Stimulated activated CD4-positive, alpha-beta T cell treated with anti-CD3 and anti-CD28 coated beads, TNF-alpha, amount 100 ng/mL, for 4 hours (primary cell): Measurements from ENCODE around the gene ARHGAP24.
"Not testable (repeated sequence)": the region's sequence is repeated elsewhere in the genome, so short reads cannot be mapped to it uniquely, and the experiment has no call there.

Experiments
- DNase-seq, 3 experiments: peaks; one replicate each; pipeline ENCODE4 v3.0.0-alpha.2; 2020; ENCODE audit warnings: low read depth in 3 of 3

The ARHGAP24 gene

GRCh38 chr4:85650908-85651307 is 176.0 kb downstream of the ARHGAP24 start:
- DNase-seq, result no peak

- DNase-seq, result no peak
Measured at GRCh38 chr4:85656759-85657505, 182.0 kb downstream of the ARHGAP24 start.

- no peak for DNase-seq
Measured at GRCh38 chr4:85658766-85659439, 184.0 kb downstream of the ARHGAP24 start.

GRCh38 chr4:85659610-85660218 is 184.8 kb downstream of the ARHGAP24 start:
- DNase-seq, result no peak

GRCh38 chr4:85666625-85667024 is 191.7 kb downstream of the ARHGAP24 start:
- not testable (repeated sequence) for DNase-seq

- no peak for DNase-seq
Measured at GRCh38 chr4:85669204-85669603, 194.3 kb downstream of the ARHGAP24 start.

GRCh38 chr4:85669992-85670548 is 195.1 kb downstream of the ARHGAP24 start:
- no peak for DNase-seq

- no peak for DNase-seq
Measured at GRCh38 chr4:85671120-85671519, 196.2 kb downstream of the ARHGAP24 start.

- no peak for DNase-seq
Measured at GRCh38 chr4:85672116-85672515, 197.2 kb downstream of the ARHGAP24 start.

GRCh38 chr4:85672959-85673358 is 198.0 kb downstream of the ARHGAP24 start:
- no peak for DNase-seq

- DNase-seq, result no peak
Measured at GRCh38 chr4:85673540-85673939, 198.6 kb downstream of the ARHGAP24 start.

- DNase-seq, result no peak
Measured at GRCh38 chr4:85675076-85676049, 200.4 kb downstream of the ARHGAP24 start.

GRCh38 chr4:85676050-85676425 is 201.1 kb downstream of the ARHGAP24 start:
- no peak for DNase-seq

- DNase-seq, result no peak
Measured at GRCh38 chr4:85676850-85677590, 202.1 kb downstream of the ARHGAP24 start.

GRCh38 chr4:85681221-85681657 is 206.3 kb downstream of the ARHGAP24 start:
- no peak for DNase-seq

- DNase-seq, result no peak
Measured at GRCh38 chr4:85681921-85682320, 207.0 kb downstream of the ARHGAP24 start.

- no peak for DNase-seq
Measured at GRCh38 chr4:85682391-85682790, 207.4 kb downstream of the ARHGAP24 start.

GRCh38 chr4:85684676-85685075 is 209.7 kb downstream of the ARHGAP24 start:
- DNase-seq, result no peak

GRCh38 chr4:85686398-85686797 is 211.4 kb downstream of the ARHGAP24 start:
- no peak for DNase-seq

GRCh38 chr4:85688055-85688740 is 213.2 kb downstream of the ARHGAP24 start:
- no peak for DNase-seq
